Measurements from ENCODE around the gene RHBDF1. TPM values are rescaled to one million over a fixed set of nuclear protein-coding genes. Genes with fewer than 3 reads are reported as not detected.
A peak's percentile ranks its signal among the peaks of the same experiment; 100 is the strongest.

RHBDF1 gene
- total and polyA plus RNA-seq, 2 of the 13 experiments (the other 11 are each of a cell fraction or from before 2014, with no cell fraction given), result 5.4 to 26.9 TPM

DNA sequence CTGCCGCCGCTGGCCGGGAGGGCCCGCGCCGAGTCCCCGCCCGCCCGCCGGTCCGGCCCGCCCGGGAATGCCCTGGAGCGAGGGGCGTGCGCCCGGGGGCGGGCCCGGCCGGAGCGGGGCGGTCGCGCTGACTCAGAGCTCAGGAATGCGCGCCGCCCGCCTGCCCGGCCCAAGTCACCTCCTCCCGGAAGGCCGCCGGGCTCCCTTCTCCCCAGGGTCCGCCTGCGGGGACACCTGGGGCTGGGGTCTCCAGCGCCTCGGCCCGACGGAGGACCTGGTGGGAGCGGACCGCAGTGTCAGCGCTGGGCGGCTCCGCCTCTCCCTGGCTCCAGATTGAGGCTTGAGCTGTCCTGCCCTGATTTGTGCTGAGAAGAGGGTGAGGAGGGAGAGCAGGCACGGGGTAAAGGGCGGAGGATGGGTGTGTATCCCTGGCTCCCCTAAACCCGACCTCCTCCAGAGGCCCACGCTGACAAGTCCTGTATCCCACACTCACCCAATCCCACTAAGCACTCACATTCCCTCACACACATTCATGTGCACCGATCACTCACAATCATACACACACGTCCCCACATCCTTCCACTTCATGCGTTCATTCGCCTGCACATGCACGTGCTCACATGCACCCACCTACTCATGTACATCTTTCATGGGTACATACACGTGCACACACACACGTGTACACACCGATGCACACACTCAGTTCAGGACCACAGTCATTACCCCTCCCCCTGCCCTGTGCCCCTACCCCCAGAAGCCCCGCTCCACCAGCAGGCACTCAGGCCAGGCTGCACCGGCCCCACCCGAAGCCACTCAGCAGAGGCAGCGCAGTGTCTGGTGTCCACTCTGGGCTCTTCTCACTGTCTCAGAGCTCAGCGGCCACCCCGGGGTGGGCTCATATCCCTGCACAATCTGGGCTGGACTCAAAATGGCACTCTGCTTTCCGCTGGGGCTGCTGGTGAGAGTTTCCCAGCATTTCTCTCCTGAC lies at the start of gene RHBDF1 (continued):
- no peak for TF ChIP-seq GPN1 (CRISPR knock-in tag; IDR thresholded peaks at IDR 0.05; ENCODE audit: borderline replicate concordance)
- TF ChIP-seq, protein P1, sequence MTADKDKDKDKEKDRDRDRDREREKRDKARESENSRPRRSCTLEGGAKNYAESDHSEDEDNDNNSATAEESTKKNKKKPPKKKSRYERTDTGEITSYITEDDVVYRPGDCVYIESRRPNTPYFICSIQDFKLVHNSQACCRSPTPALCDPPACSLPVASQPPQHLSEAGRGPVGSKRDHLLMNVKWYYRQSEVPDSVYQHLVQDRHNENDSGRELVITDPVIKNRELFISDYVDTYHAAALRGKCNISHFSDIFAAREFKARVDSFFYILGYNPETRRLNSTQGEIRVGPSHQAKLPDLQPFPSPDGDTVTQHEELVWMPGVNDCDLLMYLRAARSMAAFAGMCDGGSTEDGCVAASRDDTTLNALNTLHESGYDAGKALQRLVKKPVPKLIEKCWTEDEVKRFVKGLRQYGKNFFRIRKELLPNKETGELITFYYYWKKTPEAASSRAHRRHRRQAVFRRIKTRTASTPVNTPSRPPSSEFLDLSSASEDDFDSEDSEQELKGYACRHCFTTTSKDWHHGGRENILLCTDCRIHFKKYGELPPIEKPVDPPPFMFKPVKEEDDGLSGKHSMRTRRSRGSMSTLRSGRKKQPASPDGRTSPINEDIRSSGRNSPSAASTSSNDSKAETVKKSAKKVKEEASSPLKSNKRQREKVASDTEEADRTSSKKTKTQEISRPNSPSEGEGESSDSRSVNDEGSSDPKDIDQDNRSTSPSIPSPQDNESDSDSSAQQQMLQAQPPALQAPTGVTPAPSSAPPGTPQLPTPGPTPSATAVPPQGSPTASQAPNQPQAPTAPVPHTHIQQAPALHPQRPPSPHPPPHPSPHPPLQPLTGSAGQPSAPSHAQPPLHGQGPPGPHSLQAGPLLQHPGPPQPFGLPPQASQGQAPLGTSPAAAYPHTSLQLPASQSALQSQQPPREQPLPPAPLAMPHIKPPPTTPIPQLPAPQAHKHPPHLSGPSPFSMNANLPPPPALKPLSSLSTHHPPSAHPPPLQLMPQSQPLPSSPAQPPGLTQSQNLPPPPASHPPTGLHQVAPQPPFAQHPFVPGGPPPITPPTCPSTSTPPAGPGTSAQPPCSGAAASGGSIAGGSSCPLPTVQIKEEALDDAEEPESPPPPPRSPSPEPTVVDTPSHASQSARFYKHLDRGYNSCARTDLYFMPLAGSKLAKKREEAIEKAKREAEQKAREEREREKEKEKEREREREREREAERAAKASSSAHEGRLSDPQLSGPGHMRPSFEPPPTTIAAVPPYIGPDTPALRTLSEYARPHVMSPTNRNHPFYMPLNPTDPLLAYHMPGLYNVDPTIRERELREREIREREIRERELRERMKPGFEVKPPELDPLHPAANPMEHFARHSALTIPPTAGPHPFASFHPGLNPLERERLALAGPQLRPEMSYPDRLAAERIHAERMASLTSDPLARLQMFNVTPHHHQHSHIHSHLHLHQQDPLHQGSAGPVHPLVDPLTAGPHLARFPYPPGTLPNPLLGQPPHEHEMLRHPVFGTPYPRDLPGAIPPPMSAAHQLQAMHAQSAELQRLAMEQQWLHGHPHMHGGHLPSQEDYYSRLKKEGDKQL (CRISPR knock-in tag; IDR thresholded peaks at IDR 0.05; ENCODE audit: low read depth), result no peak
- TF ChIP-seq, protein P2, sequence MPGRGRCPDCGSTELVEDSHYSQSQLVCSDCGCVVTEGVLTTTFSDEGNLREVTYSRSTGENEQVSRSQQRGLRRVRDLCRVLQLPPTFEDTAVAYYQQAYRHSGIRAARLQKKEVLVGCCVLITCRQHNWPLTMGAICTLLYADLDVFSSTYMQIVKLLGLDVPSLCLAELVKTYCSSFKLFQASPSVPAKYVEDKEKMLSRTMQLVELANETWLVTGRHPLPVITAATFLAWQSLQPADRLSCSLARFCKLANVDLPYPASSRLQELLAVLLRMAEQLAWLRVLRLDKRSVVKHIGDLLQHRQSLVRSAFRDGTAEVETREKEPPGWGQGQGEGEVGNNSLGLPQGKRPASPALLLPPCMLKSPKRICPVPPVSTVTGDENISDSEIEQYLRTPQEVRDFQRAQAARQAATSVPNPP (CRISPR knock-in tag; IDR thresholded peaks at IDR 0.05), result no peak
- TF ChIP-seq POLR2G (IDR thresholded peaks at IDR 0.05; ENCODE audit: low read depth, low read length), result no peak
- TF ChIP-seq DR1 (CRISPR knock-in tag; IDR thresholded peaks at IDR 0.05), result no peak
- TF ChIP-seq ATRX (CRISPR knock-in tag; IDR thresholded peaks at IDR 0.05; ENCODE audit: borderline replicate concordance), result no peak
- TF ChIP-seq CREM (IDR thresholded peaks at IDR 0.05), result no peak
- TF ChIP-seq CREM (CRISPR knock-in tag; IDR thresholded peaks at IDR 0.05), result no peak
- TF ChIP-seq, protein P3, sequence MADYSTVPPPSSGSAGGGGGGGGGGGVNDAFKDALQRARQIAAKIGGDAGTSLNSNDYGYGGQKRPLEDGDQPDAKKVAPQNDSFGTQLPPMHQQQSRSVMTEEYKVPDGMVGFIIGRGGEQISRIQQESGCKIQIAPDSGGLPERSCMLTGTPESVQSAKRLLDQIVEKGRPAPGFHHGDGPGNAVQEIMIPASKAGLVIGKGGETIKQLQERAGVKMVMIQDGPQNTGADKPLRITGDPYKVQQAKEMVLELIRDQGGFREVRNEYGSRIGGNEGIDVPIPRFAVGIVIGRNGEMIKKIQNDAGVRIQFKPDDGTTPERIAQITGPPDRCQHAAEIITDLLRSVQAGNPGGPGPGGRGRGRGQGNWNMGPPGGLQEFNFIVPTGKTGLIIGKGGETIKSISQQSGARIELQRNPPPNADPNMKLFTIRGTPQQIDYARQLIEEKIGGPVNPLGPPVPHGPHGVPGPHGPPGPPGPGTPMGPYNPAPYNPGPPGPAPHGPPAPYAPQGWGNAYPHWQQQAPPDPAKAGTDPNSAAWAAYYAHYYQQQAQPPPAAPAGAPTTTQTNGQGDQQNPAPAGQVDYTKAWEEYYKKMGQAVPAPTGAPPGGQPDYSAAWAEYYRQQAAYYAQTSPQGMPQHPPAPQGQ (CRISPR knock-in tag; IDR thresholded peaks at IDR 0.05; ENCODE audit: borderline replicate concordance), result no peak
- TF ChIP-seq, protein P4, sequence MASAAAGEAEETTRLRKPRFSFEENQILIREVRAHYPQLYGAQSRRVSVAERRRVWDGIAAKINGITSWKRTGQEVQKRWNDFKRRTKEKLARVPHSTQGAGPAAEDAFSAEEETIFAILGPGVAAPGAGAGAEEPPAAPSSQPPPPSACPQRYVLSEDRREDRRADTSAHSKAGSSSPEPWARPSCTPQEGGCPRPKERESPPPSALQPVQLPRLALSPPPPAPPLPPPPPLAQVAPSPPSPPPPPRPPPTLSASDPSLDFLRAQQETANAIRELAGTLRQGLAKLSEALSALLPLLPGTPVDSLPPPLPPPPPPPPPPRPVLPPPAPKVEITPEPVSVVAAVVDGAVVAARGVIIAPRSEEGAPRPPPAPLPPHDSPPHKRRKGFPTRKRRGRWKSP (CRISPR knock-in tag; IDR thresholded peaks at IDR 0.05), result no peak
- TF ChIP-seq NPAS2 (CRISPR knock-in tag; IDR thresholded peaks at IDR 0.05; ENCODE audit: borderline replicate concordance), result no peak
- TF ChIP-seq ZNF160 (CRISPR knock-in tag; IDR thresholded peaks at IDR 0.05), result no peak
- TF ChIP-seq ELF3 (CRISPR knock-in tag; IDR thresholded peaks at IDR 0.05), result no peak
- no peak for TF ChIP-seq ZNF207 (IDR thresholded peaks at IDR 0.05; ENCODE audit: borderline replicate concordance)
- no peak for TF ChIP-seq ZNF296 (CRISPR knock-in tag; conservative IDR thresholded peaks at IDR 0.05)
- no peak for TF ChIP-seq U2AF2 (IDR thresholded peaks at IDR 0.05; ENCODE audit: low read depth, low read length)
- TF ChIP-seq ZFP41 (CRISPR knock-in tag; IDR thresholded peaks at IDR 0.05; ENCODE audit: borderline replicate concordance), result no peak
- no peak for TF ChIP-seq ZNF367 (CRISPR knock-in tag; IDR thresholded peaks at IDR 0.05; ENCODE audit: borderline replicate concordance)
- peak; percentile 56 for TF ChIP-seq ZBTB38 (CRISPR knock-in tag; IDR thresholded peaks at IDR 0.05)
- TF ChIP-seq NFKBIZ (CRISPR knock-in tag; IDR thresholded peaks at IDR 0.05), result no peak

Measured in HepG2 (cell line).